ENCODE measurements around the gene EPS8L2. TPM values are rescaled to one million over a fixed set of nuclear protein-coding genes. Genes with fewer than 3 reads are reported as not detected.

EPS8L2 gene
- total and polyA plus RNA-seq, 9 of the 15 experiments (the other 6 are each of a cell fraction or from before 2014, with no cell fraction given): 0.75 to 17.0 (median 3.7) TPM

DNA sequence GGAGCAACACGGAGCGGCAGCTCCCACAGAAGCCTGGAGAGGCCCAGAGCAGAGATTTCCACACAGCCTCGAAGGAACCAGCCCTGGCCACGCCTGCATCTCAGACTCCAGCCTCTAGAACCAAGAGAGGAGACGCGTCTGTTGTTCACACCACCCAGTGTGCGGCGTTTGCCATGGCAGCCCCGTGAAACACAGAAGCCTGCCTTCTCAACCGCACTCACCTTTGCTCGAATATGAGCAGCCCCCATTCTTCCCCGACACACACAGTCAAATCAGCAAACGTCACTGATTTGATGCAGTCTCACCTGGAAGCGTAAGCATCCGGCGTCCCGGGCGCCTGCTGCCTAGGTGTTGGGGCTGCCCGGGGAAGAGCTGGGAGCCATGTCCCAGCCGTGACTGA lies 27.0 kb downstream of the EPS8L2 start:
- no peaks in the 10 kb centered on the region for H4K20me1 ChIP-seq (replicated peaks; ENCODE audit: control insufficient read depth, insufficient read depth, low read length)
- no peak overlapping the region for H3K4me3 ChIP-seq
- H3K36me3 ChIP-seq (ENCODE audit: control insufficient read depth, insufficient read depth, low read length): no peaks in the 10 kb centered on the region
- POLR2A ChIA-PET: interaction anchor here (0.6 to 3.5 kb wide), 3 partner anchors 14 to 37 kb away, joined by 3 to 14 read pairs (median 6); partner anchors contain the start of gene TALDO1
- intact Hi-C loops (cut with micrococcal nuclease) (no loop called here), in situ Hi-C loops (cut with MboI) (no loop called here)
- peak in 2 of 4 experiments; percentile 7 to 26 for DNase-seq (ENCODE audit: extremely low read depth in 1 of 4, low spot score in 3 of 4)
- H3K27ac ChIP-seq (ENCODE audit: extremely low read depth, low read depth, low read length): no peak overlapping the region
- H3K4me2 ChIP-seq (ENCODE audit: insufficient read depth, low read length): no peak overlapping the region
- H3K4me1 ChIP-seq (replicated peaks in 1 of 2; ENCODE audit: control insufficient read depth in 2 of 2, insufficient read depth in 2 of 2, low read length in 2 of 2): peaks cover 13 to 32% of the 10 kb centered on the region in 2 experiments; a peak in 4 of 5 replicates
- no peak for ATAC-seq
- CTCF ChIA-PET (ENCODE audit: low intra/inter-chr PET ratio): no interaction called here
- no peaks in the 10 kb centered on the region for H3K9me3 ChIP-seq (replicated peaks; ENCODE audit: control insufficient read depth, insufficient read depth, low read depth, low read length)
- no peaks in the 10 kb centered on the region for H3K9me1 ChIP-seq (ENCODE audit: control insufficient read depth, insufficient read depth, low read length)
- peak overlapping the region in 1 of 2 experiments; percentile 74; a peak in 2 of 4 replicates for H3K9ac ChIP-seq (ENCODE audit: insufficient read depth in 1 of 2, low read depth in 2 of 2, low read length in 2 of 2)
- no peak overlapping the region for H2AFZ ChIP-seq (ENCODE audit: low read depth, low read length)
- no peak for FAIRE-seq
- no TSS peak for BruUV-seq (replicated peaks)
- H3K79me2 ChIP-seq (ENCODE audit: control insufficient read depth, insufficient read depth, low read length): no peaks in the 10 kb centered on the region
- H3K27me3 ChIP-seq (ENCODE audit: control insufficient read depth in 2 of 2, insufficient read depth in 2 of 2, low read length in 2 of 2): no peaks in the 10 kb centered on the region
- WGBS (ENCODE audit: insufficient coverage, low coverage, missing lambda C conversion rate): 37% methylated on average over 11 of the region's 20 CpGs
- TF ChIP-seq SIX5 (IDR thresholded peaks at IDR 0.05; ENCODE audit: borderline replicate concordance in 1 of 2, insufficient read depth in 1 of 2, low read depth in 1 of 2, low read length in 2 of 2) (no peak), ZNF217 (CRISPR knock-in tag; IDR thresholded peaks at IDR 0.05) (no peak), E2F3 (CRISPR knock-in tag; IDR thresholded peaks at IDR 0.05) (no peak), IFI16 (CRISPR knock-in tag; IDR thresholded peaks at IDR 0.05) (no peak), TAF7 (tag; IDR thresholded peaks at IDR 0.05) (no peak), KLF13 (tag; IDR thresholded peaks at IDR 0.05; ENCODE audit: borderline replicate concordance, low read depth) (no peak), RCOR1 (IDR thresholded peaks at IDR 0.05; ENCODE audit: borderline replicate concordance in 1 of 2, low read depth in 2 of 2, low read length in 2 of 2) (no peak), ZNF174 (CRISPR knock-in tag; IDR thresholded peaks at IDR 0.05) (no peak), DDX20 (tag; IDR thresholded peaks at IDR 0.05; ENCODE audit: low read depth) (no peak)
- TF ChIP-seq, protein P1, sequence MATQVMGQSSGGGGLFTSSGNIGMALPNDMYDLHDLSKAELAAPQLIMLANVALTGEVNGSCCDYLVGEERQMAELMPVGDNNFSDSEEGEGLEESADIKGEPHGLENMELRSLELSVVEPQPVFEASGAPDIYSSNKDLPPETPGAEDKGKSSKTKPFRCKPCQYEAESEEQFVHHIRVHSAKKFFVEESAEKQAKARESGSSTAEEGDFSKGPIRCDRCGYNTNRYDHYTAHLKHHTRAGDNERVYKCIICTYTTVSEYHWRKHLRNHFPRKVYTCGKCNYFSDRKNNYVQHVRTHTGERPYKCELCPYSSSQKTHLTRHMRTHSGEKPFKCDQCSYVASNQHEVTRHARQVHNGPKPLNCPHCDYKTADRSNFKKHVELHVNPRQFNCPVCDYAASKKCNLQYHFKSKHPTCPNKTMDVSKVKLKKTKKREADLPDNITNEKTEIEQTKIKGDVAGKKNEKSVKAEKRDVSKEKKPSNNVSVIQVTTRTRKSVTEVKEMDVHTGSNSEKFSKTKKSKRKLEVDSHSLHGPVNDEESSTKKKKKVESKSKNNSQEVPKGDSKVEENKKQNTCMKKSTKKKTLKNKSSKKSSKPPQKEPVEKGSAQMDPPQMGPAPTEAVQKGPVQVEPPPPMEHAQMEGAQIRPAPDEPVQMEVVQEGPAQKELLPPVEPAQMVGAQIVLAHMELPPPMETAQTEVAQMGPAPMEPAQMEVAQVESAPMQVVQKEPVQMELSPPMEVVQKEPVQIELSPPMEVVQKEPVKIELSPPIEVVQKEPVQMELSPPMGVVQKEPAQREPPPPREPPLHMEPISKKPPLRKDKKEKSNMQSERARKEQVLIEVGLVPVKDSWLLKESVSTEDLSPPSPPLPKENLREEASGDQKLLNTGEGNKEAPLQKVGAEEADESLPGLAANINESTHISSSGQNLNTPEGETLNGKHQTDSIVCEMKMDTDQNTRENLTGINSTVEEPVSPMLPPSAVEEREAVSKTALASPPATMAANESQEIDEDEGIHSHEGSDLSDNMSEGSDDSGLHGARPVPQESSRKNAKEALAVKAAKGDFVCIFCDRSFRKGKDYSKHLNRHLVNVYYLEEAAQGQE (IDR thresholded peaks at IDR 0.05; ENCODE audit: borderline replicate concordance): no peak
- TF ChIP-seq, protein P1 (CRISPR knock-in tag; IDR thresholded peaks at IDR 0.05; ENCODE audit: low read depth): no peak
- TF ChIP-seq, protein P2, sequence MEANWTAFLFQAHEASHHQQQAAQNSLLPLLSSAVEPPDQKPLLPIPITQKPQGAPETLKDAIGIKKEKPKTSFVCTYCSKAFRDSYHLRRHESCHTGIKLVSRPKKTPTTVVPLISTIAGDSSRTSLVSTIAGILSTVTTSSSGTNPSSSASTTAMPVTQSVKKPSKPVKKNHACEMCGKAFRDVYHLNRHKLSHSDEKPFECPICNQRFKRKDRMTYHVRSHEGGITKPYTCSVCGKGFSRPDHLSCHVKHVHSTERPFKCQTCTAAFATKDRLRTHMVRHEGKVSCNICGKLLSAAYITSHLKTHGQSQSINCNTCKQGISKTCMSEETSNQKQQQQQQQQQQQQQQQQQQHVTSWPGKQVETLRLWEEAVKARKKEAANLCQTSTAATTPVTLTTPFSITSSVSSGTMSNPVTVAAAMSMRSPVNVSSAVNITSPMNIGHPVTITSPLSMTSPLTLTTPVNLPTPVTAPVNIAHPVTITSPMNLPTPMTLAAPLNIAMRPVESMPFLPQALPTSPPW (CRISPR knock-in tag; IDR thresholded peaks at IDR 0.05): no peak
